Psoas muscle (tissue), 8 donors: Measurements from ENCODE around the gene PCNX1. TPM values are rescaled to one million over a fixed set of nuclear protein-coding genes. Genes with fewer than 3 reads are reported as not detected.

Experiments used
- ATAC-seq, 4 donors: fragments of 200-7000 bp; cut with Tn5 transposase; one replicate each; pipeline ENCODE4 v1.9.1; 2020; ENCODE audit warnings: moderate library complexity in 3 of 4, mild to moderate bottlenecking in 2 of 4
- DNase-seq, 2 donors: peaks; one replicate each; pipeline ENCODE4 v3.0.0-alpha.2; 2020
- H3K27ac ChIP-seq: fragments of 200-600 bp; one replicate; pipeline ENCODE4 v1.8.0; 2022
- H3K27me3 ChIP-seq, 3 donors: fragments of 200-600 bp in 1 of 3; one replicate each; pipeline versions ENCODE4 v1.6.1 to v1.8.0; 2013 to 2022; ENCODE audit warnings: low read length in 2 of 3, mild to moderate bottlenecking in 2 of 3, moderate library complexity in 1 of 3; ENCODE audit not compliant: insufficient read depth in 3 of 3
- H3K36me3 ChIP-seq, 2 donors: fragments of 200-600 bp in 1 of 2; one replicate each; pipeline versions ENCODE4 v1.6.1 to v1.8.0; 2013 to 2022; ENCODE audit warnings: low read depth in 1 of 2, mild to moderate bottlenecking in 1 of 2, moderate library complexity in 1 of 2; ENCODE audit not compliant: insufficient read depth in 1 of 2
- H3K4me1 ChIP-seq: fragments of 200-600 bp; one replicate; pipeline ENCODE4 v1.8.0; 2022
- H3K4me3 ChIP-seq: fragments of 200-600 bp; one replicate; pipeline ENCODE4 v1.8.0; 2022; ENCODE audit warnings: mild to moderate bottlenecking
- H3K9me3 ChIP-seq: fragments of 200-600 bp; one replicate; pipeline ENCODE4 v1.8.0; 2022
- CTCF ChIP-seq: fragments of 200-600 bp; IDR thresholded peaks from one replicate; pipeline ENCODE4 v1.8.0; 2022; ENCODE audit warnings: antibody characterized with exemption
- WGBS, 3 donors: extraction: QIAGEN DNeasy Blood & Tissue Kit; methylation state at CpG; one replicate each; pipeline versions ENCODE4 v1.1.6 to v1.1.7; 2013; 5-methylcytosine and 5-hydroxymethylcytosine counted together
- intact Hi-C, 2 donors: fragments of 100-400 bp; cut with DNase I; formaldehyde crosslinking; loops; one replicate each; pipeline versions ENCODE4 v1.11.0 to v1.14.2; 2022
- polyA plus RNA-seq, 3 donors: library from polyadenylated mRNA; stranded (reverse); fragments of 200-250 nt; gene quantifications; one replicate each; pipeline ENCODE4 v1.2.3, GENCODE V29; 2013
- total RNA-seq, 4 donors: library from RNA; stranded (reverse); fragmentation: NEBNext Ultra II Directional in 2 of 4; extraction: Animal tissue kit (Norgen Biotek cat#: 25700) in 2 of 4; gene quantifications; one replicate each; pipeline versions ENCODE4 v1.2.1 to v1.2.4, GENCODE V29; 2021 to 2023
- donor health status: healthy with polysubstance abuse.
- donor health status: DM: no; HTN: no; CAD: no; lungs with moderate emphysema.
- donor health status: Bipolar disorder and iron deficiency.
- donor health status: healthy.
- donor health status: DM: yes; HTN: yes; CAD: no.
- donor health status: DM: no; HTN: no; CAD: no.
- donor health status: DM: no; HTN: no; CAD: no.
- donor health status: DM: yes; HTN: yes; CAD: no.

PCNX1 gene
- total and polyA plus RNA-seq, 7 donors = 5.2 to 48.1 (median 29.1) TPM

DNA sequence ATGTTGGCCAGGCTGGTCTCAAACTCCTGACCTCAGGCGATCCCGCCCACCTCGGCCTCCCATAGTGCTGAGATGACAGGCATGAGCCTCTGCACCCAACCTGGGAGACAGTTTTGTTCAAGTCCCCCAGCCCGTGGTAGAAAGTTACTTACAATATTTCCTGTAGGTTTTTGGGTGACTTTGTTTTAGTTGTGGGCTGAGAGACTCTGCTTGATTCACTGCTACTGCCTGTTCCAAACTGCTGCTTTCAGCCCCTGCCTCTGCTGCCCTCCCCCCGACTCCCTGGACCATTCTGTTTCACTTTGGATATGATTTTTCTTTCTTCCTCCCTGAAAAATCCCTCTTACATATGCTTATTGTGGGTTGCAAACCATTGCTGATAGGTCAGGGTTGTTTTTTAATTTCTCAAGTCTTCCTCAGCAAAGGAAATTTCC, 13.4 kb upstream of the PCNX1 start:
- DNase-seq (no peak), ATAC-seq (no peak)
- intact Hi-C loops = no loop called here
- H3K4me3 ChIP-seq = no peak overlapping the region
- no peaks in the 10 kb centered on the region for H3K27me3 ChIP-seq
- no peak overlapping the region for H3K27ac ChIP-seq
- no peaks in the 10 kb centered on the region for H3K4me1 ChIP-seq
- H3K36me3 ChIP-seq = no peaks in the 10 kb centered on the region
- H3K9me3 ChIP-seq = no peaks in the 10 kb centered on the region
- TF ChIP-seq CTCF = no peak
- WGBS, 3 donors = 86 to 90% (median 90%) methylated on average over 5 of the region's 5 CpGs

DNA sequence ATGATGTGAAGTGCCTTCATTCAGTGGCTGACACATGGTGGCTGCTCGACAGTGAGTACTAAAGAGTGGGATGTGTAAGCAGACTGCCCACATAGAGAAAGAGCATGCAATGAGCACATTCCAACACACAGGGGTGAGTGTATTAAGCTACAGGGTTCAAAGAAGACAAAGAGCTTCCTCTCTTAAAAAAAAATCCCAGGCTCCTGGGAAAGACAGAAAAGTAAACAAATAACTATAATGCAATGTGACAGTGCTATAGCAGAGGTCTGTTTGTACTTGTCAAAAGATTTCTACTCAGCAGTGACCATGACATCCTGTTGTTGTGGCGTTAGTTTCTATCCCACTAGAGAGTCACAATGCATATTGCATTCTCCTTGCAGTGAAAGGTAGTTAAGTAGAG, 12.4 kb upstream of the PCNX1 start:
- WGBS, 3 donors = 54 to 75% (median 70%) methylated on average over 2 of the region's 2 CpGs
- Histone ChIP-seq H3K27me3 (no peaks in the 10 kb centered on the region), H3K9me3 (no peaks in the 10 kb centered on the region), H3K4me1 (no peaks in the 10 kb centered on the region), H3K27ac (no peak overlapping the region), H3K4me3 (no peak overlapping the region), H3K36me3 (no peaks in the 10 kb centered on the region)
- ATAC-seq (no peak), DNase-seq (no peak)
- intact Hi-C loops = no loop called here
- TF ChIP-seq CTCF = no peak

- H3K27ac ChIP-seq = no peak overlapping the region
- no peak for TF ChIP-seq CTCF
- no peak for DNase-seq
Measured at GRCh38 chr14:70896317-70896716, 10.9 kb upstream of the PCNX1 start.

DNA sequence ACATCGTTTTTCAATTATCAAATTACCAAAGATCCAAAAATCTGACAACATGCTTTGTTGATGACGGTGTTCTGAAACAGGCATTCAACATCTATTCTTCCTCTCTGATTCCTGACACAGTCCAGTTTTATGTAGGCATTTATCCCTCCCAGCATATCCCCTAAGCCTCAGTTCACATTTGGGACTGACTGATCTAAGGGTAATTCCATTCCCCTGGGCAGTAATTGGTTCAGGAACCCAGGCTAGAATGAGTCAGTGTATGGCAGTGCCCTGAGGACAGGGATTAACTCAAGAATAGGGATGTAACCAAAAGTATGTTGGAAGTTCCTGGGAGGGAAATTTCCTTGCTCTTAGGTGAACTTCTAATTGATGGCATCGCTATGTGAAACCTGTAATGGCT, 10.3 kb upstream of the PCNX1 start:
- 91 to 93% (median 91%) methylated on average over 3 of the region's 3 CpGs for WGBS, 3 donors
- no peaks in the 10 kb centered on the region for H3K27me3 ChIP-seq
- H3K27ac ChIP-seq = no peak overlapping the region
- no peaks in the 10 kb centered on the region for H3K4me1 ChIP-seq
- H3K36me3 ChIP-seq = no peaks in the 10 kb centered on the region
- ATAC-seq (peak in 2 of 4 donors; percentile 30 to 38), DNase-seq (no peak)
- TF ChIP-seq CTCF = no peak
- H3K4me3 ChIP-seq = no peak overlapping the region
- intact Hi-C loops = no loop called here
- no peaks in the 10 kb centered on the region for H3K9me3 ChIP-seq

More at GRCh38 chr14:70896317-70896716, 10.9 kb upstream of the PCNX1 start:
- intact Hi-C loops = no loop called here
- ATAC-seq = no peak
- no peak overlapping the region for H3K4me3 ChIP-seq
- WGBS, 3 donors = 87 to 96% (median 90%) methylated on average over 1 of the region's 1 CpG
- H3K9me3 ChIP-seq = no peaks in the 10 kb centered on the region
- no peaks in the 10 kb centered on the region for H3K27me3 ChIP-seq
- no peaks in the 10 kb centered on the region for H3K4me1 ChIP-seq
- no peaks in the 10 kb centered on the region for H3K36me3 ChIP-seq

DNA sequence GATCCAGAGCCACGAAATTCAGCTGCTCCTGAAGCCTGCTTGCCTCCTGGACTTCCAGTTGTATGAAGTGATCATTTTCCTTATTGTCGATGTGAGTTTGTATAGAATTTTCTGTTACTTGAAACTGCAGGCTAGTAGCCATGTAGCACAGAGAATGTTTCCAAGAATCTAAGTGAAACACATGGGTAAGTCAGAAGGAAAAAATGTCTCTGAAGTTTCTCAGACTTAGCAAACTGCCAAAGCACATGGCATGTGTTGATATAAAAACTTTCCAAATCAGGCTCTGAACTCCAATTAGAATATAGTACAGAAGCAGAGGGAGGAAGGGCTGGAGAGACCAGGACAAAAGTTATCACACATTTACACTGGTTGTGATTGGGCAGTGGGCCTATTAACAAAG, 9.8 kb upstream of the PCNX1 start:
- H3K27me3 ChIP-seq = no peaks in the 10 kb centered on the region
- H3K36me3 ChIP-seq = no peaks in the 10 kb centered on the region
- no peaks in the 10 kb centered on the region for H3K9me3 ChIP-seq
- H3K27ac ChIP-seq = no peak overlapping the region
- ATAC-seq (peak in 1 of 4 donors; percentile 5), DNase-seq (no peak)
- 18 to 31% (median 23%) methylated on average over 2 of the region's 2 CpGs for WGBS, 3 donors
- intact Hi-C loops = no loop called here
- no peak overlapping the region for H3K4me3 ChIP-seq
- H3K4me1 ChIP-seq = no peaks in the 10 kb centered on the region
- TF ChIP-seq CTCF = no peak
